ACHN (cell line): ENCODE measurements around the gene CCDC178.
"Not testable (repeated sequence)": the region's sequence is repeated elsewhere in the genome, so short reads cannot be mapped to it uniquely, and the experiment has no call there.

Experiments
- DNase-seq: peaks from one replicate; pipeline ENCODE4 v3.0.0-alpha.2; 2015
- in situ Hi-C: cut with HindIII; loops from 2 replicates; pipeline ENCODE4 v1.10.0; 2017; ENCODE audit warnings: low sequenced_read_pairs, low pct_ligation_motif_present, low pct_unique_long_range_greater_than_20kb

The CCDC178 gene

DNA sequence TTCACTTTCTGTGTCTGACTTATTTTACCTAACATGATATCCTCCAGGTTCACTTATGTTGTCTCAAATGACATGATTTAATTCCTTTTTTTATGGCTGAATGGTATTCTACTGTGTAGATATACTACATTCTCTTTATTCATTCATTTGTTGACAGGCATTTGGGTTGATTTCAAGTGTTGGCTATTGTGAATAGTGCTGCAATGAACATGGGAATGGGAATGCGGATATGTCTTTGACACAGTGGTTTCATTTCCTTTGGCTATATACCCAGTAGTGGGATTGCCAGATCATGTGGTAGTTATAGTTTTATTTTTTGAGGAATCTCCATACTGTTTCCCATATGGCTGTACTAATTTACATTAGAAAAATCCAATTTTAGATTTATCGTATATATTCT is 472.3 kb downstream of the CCDC178 start:
- DNase-seq: no peak
- in situ Hi-C loops: no loop called here

DNA sequence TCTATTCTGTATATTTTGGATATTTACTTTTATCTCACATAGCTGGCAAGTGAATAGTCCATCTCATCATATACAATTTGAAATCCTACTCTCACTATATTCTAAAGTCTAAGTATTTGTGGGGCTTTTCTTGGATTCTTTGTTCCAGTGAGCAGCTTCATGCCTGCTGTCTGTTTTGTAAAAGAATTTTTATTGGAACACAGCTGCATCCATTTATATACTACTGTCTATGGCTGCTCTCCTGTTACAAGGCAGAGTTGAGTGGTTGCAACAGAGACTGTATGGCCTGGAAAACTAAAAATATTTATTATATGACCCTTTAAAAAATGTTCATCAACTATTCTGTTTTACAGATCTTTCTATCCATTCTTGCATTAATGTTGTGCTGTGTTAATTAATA is 474.4 kb downstream of the CCDC178 start:
- in situ Hi-C loops: no loop called here
- DNase-seq: no peak

- in situ Hi-C loops: no loop called here
- DNase-seq: no peak
Measured at GRCh38 chr18:32961538-32961937, 479.0 kb downstream of the CCDC178 start.

DNA sequence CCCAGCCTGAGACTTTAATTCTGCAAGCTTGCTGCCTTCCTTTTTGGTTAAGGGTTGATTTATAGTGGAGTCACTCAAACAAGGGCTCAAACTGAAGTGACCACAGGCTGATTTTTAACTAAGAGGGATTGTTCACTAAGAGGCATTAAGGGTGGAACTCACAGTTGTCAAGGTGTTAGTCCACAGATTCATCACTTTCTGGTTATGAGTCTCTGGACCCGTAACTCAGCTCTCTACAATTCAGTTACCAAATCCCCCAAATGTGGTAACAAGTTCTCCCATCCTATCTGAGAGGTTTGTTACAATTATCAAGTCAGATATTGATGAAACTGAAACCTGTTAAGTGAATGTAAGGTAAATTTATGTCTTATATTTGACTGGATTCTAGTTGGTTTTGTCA is 481.8 kb downstream of the CCDC178 start:
- in situ Hi-C loops: no loop called here

DNA sequence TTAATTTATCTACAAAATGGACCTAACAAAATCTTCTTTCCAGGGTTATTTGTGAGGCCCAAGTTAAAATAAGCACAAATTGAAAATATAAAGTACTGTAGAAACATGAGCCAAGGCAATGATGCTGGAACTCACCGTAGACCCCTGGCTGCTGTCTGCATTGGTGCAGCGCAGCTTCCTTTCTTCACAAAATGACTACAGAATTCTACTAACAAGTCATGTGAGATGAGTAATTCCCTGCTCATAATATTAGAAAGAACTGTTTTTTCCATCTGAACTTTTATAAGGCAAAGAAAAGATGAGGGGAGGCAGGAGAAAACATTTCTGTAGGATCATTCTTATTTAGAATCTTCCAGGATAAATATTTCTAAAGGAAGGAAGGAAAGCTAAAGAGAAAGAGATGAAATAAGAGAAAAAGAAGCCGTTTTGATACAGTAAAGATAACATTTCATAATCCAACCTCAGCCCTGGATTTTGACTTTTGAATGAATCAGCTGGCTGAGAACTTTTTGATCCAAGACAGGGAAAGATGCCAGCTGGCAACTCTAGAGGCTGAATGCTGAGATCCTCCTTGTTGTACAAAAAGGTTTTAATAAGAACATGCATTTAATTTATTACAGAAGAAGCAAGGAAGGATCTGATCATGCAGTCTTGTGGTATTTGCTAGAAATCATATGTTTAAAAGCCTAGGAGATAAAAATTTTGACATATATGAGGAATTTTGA is 483.8 kb downstream of the CCDC178 start:
- in situ Hi-C loops: no loop called here
- DNase-seq: no peak

More for the DNA sequence above, 481.8 kb downstream of the CCDC178 start:
- DNase-seq: no peak

GRCh38 chr18:32952318-32952717 is 488.2 kb downstream of the CCDC178 start:
- in situ Hi-C loops: not testable (repeated sequence)

DNA sequence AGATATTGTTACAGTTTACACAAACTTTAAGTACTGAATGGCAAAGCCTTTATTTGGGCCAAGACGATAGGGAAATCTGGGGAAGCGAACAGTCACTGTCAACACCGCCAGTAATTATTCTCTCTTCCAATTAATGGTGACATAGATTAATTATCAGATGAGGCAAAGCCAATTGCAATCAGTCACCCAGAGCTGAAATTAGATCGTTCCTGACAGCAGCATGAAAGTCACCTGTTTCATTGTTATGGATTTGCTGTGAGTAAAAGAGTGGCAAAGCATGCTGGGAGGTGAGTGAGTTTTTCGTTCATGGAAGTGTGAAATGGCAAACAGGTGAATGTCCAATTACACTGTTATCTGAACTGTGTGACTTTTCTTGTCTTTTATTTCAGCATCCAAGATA is 502.9 kb downstream of the CCDC178 start:
- DNase-seq: no peak
- in situ Hi-C loops: no loop called here

More at GRCh38 chr18:32952318-32952717, 488.2 kb downstream of the CCDC178 start:
- DNase-seq: not testable (repeated sequence)

GRCh38 chr18:32937066-32937465 is 503.5 kb downstream of the CCDC178 start:
- no peak for DNase-seq
- in situ Hi-C loops: no loop called here

DNA sequence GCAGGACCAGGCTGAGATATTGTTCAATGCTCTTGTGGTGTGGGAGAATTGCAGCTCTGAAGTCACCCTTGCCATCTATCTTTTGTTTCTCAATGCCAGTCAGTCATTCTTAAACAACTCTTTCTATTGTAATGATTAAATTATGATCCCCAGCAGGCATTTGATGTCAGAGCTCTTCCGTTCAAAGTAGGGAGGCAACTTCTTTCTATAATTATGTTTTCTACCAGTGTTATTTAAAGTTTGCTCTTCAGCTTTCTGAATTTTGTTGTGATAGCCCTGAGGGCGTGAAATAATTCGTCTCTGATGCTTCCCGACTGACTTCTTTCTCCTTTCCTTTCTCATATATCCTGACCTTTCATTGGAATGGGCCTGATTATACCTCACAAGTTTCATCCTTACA is 506.3 kb downstream of the CCDC178 start:
- DNase-seq: no peak
- in situ Hi-C loops: no loop called here

GRCh38 chr18:32930695-32931301 is 509.7 kb downstream of the CCDC178 start:
- in situ Hi-C loops: no loop called here
- peak; percentile 55 for DNase-seq

DNA sequence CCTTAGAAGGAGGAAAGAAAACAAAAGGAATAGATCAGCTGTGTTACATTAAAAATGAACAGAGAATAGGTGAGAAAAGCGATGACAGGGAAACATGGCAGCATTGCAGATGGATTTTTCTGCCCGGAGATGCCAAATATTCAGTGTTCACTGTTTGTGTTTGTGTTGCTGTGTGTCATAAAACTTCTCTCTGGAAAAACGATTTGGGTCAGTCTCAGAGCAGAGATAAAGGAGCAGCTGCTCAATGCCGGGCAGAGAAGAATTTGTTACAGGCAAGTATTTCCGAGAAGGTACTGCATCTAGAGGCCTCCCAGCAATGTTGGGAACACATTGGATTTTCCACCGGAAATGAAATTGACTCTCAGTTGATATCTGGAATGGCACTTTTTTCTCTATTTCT is 511.3 kb downstream of the CCDC178 start:
- DNase-seq: no peak
- in situ Hi-C loops: no loop called here

- in situ Hi-C loops: no loop called here
Measured at GRCh38 chr18:32922951-32923430, 517.5 kb downstream of the CCDC178 start.

GRCh38 chr18:32920796-32921787 is 519.4 kb downstream of the CCDC178 start:
- in situ Hi-C loops: no loop called here
- DNase-seq: peak; percentile 85

More at GRCh38 chr18:32922951-32923430, 517.5 kb downstream of the CCDC178 start:
- no peak for DNase-seq

- peak; percentile 79 for DNase-seq
- in situ Hi-C loops: no loop called here
Measured at GRCh38 chr18:32919799-32920198, 520.7 kb downstream of the CCDC178 start.

GRCh38 chr18:32918692-32919250 is 521.8 kb downstream of the CCDC178 start:
- no peak for DNase-seq
- in situ Hi-C loops: no loop called here

GRCh38 chr18:32915516-32915915 is 525.0 kb downstream of the CCDC178 start:
- DNase-seq: no peak
- in situ Hi-C loops: no loop called here

GRCh38 chr18:32911660-32912284 is 528.7 kb downstream of the CCDC178 start:
- in situ Hi-C loops: no loop called here

DNA sequence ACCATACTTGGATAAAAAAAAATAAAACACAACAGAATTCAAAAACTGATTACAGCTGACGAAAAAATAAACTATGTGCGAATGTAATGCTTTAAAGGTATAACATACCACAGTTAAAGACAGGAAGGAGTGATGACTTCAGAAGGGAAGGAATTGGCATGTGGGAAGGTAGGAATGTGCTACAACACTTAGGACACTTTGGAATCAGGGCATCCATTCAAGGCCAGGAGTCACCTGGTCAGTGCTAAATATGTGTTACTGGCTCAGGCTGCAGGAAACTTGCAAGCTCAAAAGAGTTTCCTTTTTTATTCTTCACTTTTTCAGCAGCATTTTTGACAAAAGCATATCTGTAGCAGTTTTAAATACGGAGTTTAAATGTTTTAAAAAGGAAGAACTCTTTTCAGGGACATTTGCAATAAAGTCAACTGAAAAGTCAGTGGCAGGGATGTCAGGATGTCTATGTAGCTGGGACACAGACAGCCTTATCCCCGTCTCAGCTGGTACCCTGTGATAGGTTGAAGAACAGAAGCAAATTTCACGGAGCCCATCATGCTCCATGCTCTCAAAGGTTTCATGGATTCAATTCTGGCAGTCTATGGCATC is 529.7 kb downstream of the CCDC178 start:
- DNase-seq: no peak
- in situ Hi-C loops: no loop called here

More at GRCh38 chr18:32911660-32912284, 528.7 kb downstream of the CCDC178 start:
- DNase-seq: no peak
